ENCODE measurements around the gene CLMN.

- TF ChIP-seq CTCF (conservative IDR thresholded peaks at IDR 0.05; ENCODE audit: low read depth, low read length): peak; percentile 39; the same call in 1 of the 2 replicates
- TF ChIP-seq EZH2 (IDR thresholded peaks at IDR 0.05; ENCODE audit: borderline replicate concordance, low read depth, low read length, poor library complexity, severe bottlenecking): no peak
Measured at GRCh38 chr14:95174184-95174792, 145.4 kb downstream of the CLMN start.
